HG02763 (cell line): Measurements from ENCODE around the gene ARRDC1.
A peak's percentile ranks its signal among the peaks of the same experiment; 100 is the strongest.
"Not testable (repeated sequence)": the region's sequence is repeated elsewhere in the genome, so short reads cannot be mapped to it uniquely, and the experiment has no call there.

Source experiments
- ATAC-seq: cut with Tn5 transposase; IDR thresholded peaks from one replicate; pipeline ENCODE4 v1.9.1; 2021; ENCODE audit warnings: mild to moderate bottlenecking, moderate library complexity; ENCODE audit not compliant: unreplicated experiment

ARRDC1 gene

DNA sequence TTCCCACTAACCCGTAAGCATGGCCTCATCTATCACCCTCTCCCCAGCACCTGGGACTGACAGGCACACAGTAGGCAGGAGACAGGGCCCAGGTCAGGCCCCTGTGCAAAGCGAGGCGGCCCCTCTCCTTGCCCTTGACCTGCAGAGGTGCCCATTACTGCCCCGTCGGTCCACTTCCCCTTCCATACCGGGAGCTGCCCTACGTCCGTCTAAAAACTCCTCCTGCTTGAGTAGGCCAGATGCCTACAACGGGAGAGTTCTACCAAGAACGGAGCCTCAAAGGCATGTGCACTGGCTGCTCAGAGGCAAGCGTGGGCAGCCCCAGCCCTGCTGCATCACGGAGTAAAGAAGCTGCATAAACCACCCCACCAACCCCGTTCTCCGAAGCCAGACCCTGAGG lies 22.1 kb upstream of the ARRDC1 start:
- no peak for ATAC-seq

DNA sequence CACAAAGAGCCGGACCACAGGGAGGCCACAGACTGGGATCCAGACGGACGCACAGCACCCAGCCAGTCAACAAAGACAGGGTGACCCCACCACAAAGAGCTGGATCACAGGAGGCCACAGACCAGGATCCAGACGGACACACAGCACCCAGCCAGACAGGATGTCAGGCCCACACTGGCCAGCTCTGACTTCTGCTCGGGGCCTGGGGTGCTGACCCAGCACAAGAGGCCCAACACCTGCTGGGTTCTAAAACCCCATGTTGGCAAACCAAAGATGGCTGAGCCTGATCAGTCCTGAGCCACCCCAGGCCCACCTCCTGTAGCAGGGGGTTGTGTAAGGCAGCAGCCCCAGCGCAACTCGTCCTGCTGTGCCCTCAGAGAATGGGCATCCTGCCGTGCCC lies 21.5 kb upstream of the ARRDC1 start:
- no peak for ATAC-seq

DNA sequence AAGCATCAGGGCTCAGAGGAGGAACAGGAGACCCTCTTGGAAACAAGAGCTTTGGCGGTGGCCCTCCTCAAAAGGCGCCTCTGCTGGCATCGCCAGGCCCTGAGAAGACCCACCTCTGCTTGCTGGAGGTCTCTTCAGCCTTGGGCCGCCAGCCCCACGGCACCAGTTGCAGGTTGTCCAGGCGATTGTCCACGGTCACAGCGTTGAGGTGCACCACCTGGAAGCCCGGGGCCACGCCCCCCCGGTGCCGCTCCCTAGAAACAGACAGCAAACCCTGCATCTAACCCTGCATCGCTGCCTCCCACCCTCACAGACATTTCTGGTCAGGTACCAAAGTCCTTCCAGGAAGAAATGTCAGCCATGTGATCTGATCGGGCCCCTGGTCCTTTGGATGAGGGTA lies 18.6 kb upstream of the ARRDC1 start:
- no peak for ATAC-seq

DNA sequence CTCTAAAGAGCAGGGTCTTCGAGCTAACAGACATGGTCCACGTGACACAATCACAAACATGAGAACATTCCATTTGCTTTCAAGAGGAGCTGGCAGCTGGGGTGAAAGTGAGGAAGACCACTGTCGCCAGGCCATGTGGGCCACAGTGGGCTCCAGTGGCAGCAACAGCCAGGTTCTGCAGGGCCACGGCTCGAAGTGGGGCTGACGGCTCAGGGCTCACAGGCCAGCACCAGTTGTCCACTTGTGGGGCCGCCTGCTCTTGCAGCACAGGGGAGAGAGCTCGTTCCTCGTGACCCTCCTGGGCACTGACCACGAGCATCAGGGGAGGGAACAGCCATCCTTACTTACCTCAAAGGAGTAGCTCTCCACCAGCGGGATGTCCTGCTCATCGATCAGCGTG lies 17.2 kb upstream of the ARRDC1 start:
- ATAC-seq = no peak

DNA sequence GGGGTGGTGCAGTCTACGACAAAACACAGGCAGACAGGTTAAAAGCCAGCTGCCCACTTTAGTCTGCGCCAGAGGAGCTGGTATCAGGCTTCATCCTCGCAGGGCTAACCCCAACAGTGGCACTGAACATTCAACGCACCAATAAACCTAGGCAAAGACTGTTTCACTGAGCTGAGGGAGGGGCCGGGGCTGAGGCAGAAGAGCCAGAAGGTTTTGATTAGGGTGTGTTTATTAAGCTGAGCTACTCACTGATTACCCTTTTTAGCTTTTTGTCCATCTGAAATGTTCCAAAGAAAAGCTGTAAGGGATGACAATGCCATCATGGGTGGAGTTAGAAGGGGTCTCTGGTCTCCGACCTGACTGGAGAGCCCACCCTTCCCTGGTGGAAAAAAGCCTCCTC lies 16.6 kb upstream of the ARRDC1 start:
- ATAC-seq = no peak

DNA sequence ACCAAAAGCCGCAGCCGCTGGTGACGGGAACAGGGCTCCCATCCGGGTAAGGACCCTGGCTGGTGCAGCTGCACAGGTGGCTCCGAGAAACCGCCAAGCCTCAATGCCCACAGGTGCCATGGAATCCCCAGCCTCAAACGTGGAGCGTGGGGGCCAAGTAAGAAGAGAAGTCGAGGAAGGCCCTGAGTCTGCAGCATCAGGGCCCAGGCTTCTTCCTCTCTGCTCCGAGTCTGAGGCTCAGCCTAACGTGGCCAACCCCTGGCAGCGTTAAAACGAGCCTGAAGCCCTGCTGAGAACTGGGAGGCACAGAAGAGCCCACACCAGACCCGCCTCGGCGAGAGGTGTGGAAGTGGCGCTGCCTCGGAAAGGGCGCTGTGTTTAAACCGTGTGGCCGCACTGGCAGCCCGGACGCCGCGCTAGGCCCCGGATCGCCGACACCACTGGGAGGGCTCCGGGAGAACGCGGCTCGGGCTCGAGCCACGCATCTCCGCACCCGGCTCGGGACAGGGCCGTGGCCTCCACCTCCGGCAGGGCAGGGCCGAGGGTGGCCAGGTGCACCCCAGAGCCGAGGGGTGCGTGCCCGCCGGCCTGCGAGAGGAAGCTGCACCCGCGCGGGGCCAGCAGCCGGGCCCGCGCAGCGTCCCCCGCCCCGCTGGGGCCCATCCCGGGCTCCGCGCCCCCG lies 15.9 kb upstream of the ARRDC1 start:
- peak; percentile 20 for ATAC-seq

DNA sequence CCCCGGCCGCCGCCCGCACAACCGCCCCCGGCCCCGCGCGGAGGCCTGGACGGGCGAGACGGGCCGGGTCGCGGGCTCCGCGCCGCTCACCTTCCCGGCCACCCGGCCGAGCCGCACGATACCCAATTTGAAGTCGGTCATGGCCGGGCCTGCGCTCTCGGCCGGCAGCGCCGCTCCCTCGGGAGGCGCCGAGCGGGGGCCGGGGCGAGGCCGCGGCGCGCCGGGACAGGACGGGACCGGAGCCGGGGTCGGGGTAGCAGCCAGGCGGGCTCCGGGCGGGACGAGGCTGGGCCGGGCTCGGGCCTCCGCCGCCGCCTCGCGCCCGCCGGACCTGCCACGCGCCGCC lies 15.4 kb upstream of the ARRDC1 start:
- ATAC-seq = no peak

DNA sequence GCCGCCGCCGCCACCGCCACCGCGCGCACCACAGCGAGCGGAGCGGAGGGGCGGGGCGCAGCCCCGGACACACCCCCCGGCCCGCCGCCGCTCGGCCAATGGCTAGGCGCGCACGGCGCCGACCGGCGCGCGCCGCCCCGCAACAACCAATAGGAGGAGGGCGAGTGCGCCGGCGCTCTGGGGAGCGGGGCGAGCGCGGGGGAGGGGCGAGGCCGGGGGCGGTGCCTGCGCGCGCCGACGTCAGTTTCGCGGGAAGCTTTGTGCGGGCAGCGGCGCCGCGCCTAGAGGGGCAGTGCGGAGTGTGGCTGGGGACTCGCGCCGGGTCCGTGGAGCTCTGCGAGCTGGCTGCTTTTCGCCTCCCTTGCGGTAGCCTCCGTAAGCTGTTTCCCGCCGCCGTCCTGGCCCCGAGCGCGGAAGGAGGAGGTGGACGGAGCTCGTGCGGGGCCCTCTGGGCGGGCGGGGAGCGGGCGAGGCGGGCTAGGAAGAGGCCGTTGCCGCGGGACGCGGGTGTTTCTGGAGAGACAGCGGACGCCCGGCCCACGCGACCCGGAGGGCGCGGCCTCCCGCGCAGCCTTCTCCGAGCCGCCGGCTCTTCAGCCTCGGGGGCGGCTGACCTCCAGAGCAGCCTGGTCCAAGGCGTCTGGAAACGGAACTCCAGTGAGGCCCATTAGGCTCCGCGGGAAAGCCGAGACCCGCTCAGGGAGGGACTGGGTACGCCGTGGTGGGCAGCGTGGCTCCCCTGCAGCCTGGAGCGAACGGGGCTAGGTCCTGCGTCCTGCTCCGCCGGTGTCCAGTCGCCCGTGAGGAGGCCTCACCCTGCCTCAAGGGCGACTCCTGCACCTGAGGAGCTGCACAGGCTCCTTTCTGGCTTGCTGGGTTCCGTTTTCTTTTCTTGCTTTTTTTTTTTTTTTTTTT lies 14.8 kb upstream of the ARRDC1 start, which contains the start of gene ZMYND19:
Gene ZMYND19 (minus strand): TSS at position 44 of the 915 bp plus-strand sequence. CDS start 249 bp downstream, outside the sequence.
- peak; percentile 89 for ATAC-seq

DNA sequence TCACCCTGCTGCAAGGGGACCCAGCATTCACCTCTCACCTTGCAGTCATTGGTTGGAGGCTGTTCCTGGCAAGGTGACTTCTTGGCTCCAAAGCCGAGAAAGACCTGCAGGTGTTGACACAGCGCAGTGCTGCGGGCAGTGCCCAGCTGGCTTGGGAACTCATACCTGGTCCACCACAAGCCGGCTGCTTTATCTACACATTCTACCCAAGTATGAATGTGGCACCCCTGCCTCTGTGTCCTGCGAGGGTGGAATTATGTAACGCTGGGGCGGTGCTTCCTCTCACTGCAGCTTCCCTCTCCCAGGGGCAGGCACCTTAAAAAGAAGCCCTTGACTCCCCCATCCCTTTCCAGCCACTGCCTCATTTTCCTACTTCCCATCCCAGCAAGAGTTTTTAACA lies 12.7 kb upstream of the ARRDC1 start:
- no peak for ATAC-seq

DNA sequence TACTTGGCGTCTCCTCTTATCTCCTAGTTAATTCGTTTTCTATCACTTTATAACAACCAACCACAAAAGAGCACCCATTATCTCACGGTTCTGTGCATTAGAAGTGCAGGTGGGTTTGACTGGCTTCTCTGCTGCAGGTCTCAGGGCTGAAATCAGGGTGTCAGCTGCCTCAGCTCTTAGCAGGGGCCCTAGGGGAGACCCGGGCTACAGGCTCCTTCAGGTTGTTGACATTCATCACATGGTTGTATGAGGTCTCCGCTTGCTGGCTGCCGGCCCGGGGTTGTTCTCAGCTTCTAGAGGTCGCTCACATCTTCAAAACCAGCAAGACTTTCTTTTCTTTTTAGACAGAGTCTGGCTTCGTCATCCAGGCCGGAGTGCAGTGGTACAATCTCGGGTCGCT lies 12.3 kb upstream of the ARRDC1 start:
- ATAC-seq = no peak

DNA sequence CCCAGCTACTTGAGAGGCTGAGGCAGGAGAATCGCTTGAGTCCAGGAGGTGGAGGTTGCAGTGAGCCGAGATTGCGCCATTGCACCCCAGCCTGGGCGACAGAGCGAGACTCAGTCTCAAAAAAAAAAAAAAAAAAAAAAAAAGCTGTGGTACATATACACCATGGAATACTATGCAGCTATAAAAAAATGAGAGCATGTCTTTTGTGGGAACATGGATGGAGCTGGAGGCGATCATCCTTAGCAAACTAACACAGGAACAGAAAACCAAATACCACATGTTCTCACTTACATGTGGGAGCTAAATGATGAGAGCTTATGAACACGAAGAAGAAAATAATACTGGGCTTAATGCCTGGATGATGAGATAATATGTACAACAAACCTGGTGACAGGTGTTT lies 8.9 kb upstream of the ARRDC1 start:
- ATAC-seq = not testable (repeated sequence)

DNA sequence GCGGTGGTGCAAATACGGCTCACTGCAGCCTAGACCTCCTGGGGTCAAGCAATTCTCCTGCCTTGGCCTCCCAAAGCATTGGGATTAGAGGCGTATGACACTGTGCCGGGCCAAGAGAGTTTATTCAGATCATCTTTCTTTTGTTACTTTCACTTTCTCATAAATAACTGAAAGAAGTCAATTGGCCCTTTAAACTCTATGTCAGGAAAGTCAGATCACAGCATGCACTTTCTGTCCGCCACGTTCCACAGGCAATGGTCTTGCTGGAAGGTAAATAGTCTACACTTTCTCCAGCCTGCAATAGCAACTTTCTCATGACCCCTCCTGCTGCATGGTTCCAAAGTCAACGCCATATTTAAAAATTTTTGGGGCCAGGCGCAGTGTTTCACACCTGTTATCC lies 6.5 kb upstream of the ARRDC1 start:
- ATAC-seq = no peak

DNA sequence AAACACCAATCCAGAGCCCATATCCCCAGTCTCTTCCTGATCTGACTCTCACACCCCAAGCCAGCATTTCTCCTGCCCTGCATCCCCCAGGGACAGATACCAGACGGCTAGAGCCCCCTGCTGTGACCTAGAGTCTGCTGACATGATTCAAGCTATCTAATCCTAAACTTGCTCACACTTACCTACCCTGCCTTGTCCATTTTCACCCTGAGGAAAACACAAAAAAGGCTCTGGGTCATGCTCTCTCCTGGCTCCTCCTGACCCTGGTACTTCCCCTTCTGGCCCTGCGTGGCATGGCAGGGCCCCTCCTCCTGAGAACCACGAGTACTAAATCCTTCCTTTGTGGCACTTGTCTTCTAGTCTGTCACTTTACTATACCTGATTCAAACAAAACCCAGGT lies 2.8 kb upstream of the ARRDC1 start:
- ATAC-seq = no peak

DNA sequence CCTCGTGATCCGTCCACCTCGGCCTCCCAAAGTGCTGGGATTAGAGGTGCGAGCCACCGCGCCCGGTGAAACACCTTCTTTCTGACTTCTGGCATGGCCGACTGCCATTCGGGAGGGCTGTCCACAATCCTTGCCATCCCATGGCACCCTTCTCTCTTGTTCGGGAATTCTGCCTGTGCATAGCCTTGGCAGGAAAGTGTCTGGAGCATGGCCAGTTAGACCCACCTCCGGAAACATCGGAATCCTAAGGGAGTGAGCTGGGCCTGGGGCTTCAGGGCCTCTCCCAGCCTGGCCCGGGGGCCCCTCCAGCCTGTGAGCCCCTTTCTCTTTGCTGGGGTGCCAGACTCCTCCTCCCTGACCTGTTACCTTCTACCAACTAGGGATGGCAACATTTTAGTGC lies 1.6 kb upstream of the ARRDC1 start:
- no peak for ATAC-seq

DNA sequence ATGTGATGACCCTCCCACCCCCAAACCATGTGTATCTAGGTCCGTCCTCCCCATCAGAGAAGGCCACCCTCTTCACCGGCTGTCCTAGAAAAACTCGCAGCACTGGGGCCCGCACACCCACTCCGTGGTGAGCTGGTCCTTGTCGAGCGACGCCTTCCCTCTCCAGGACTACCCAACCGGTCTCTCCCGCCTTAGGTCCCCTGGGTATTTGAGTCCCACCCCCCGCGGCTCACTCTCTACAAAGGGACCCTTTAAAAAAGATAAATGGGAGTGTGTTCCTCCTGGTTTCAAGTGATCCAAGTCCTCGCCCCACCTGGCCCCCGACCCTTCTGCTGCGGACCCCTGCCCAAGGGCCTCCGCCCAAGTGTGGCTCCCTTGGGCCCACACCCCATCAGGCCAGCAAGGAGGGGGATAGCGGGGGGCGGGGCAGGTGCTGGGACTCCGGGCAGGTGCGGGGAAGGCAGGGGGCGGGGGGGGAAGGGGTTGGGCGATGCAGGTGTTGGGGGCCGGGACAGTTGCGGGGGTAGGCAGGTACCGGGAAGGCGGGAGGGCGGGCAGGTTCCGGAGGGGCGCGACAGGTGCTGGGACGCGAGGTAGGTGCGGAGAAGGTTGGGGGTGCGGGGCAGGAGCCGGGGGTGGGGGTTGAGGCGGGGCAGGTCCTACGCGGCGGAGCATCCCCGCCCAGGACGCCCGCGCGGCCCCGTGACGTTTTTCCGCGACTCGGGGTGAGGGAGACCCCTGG lies 970 bp upstream of the ARRDC1 start:
- ATAC-seq = no peak

DNA sequence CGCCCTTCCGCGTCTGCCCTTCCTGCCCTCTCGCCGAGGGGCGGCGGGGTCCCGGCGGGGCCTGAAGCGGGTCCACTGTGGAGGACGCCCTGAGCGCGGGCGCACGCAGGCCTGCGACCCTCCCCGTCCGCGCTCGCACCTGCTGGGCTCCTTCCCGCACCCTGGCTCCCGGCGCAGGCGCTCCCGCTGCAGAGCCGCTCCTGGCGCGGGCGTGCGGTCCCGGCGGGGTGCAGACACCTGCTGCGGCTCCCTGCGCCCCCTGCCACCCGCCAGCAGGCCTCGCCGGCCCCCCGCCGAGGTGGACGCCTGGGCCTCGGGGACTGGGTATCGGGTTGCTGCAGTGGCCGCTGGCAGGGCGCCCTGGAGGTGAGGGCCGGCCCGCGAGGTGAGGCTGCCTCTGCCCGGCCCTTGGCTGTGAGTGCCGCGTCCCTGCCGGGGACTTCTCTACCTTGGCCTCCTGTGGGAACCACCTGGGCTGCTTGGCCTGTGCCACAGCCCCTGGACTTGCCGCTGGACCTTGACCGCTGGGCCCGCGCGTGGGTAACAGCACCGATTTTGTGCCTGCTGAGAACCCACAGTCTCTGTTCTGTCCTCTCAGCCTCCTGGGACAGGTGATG lies 627 bp downstream of the ARRDC1 start:
- peak; percentile 2 for ATAC-seq

DNA sequence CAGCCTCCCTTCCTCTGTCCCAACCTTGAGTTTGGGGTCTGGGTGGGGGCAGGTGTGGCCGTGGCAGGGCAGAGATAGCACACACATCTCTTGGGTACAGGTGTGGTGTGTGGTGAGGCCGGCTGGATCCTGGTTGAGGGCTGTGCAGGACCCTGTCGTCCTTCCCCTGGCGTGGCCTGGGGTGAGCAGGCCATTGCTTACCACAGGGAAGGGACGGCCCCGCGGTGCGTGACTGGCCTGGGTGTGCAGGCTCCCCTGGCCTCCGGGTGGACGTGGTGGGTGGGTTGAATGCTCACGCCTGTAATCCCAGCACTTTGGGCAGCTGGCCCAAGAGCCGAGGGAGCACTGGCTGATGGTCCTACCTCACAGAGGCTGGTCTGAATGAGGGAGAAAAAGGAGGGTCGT lies 1.2 kb downstream of the ARRDC1 start:
- no peak for ATAC-seq

DNA sequence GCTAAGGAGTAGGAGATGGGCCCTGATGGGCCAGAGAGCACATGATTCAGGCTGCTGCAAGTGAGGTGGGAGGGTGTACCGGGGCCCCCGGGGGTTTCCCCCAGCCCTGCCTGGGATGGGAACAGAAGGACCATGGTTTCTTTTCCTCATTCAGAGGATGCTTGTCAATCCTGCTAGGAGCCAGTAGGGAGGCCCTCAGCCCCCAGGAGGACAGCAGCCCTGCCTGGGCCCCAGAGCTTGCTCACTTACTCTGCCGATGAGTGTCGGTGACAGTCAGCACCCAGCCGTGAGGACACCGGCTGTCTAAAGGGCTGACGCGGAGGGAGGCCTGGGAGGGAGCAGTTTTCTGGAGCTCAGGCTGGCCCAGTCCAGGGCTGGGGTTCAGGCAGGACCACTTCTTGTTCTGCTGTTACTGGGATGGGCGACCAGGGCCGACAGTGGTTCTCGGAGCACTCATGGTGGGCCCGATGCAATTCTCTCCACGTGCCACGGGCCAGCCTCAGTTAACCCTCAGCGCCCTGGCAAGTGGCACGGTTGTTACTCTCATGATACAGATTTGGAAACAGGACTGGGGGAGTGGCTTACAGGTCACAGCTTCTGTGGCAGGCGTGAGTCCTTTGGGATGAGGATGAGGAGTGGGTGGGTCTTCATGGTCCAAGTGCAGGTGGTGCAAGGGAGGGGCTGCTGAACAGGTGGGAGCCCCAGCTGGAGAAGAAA lies 1.8 kb downstream of the ARRDC1 start:
- no peak for ATAC-seq

DNA sequence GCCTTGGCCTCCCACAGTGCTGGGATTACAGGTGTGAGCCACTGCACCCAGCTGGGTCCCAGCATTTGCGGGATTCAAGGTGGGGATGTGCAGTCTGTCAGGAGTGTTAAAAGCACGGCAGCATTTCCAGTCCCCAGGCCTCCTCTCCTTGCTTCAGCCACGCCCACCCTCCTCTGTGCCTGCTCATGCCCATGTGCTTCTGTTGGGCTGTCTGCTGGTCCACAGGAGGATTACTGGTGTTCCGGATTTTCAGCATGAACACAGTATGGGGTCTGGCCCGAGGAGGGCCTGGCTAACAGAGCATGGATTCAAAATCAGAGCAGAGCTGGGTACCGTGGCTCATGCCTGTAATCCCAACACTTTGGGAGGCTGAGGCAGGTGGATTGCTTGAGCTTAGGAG lies 5.5 kb downstream of the ARRDC1 start:
- ATAC-seq = no peak
